ENCODE data around the gene KIF1A. TPM values are rescaled to one million over a fixed set of nuclear protein-coding genes. Genes with fewer than 3 reads are reported as not detected.

Gene KIF1A
- total RNA-seq, 1 donor from 2014 or later, result 0.24 TPM

DNA sequence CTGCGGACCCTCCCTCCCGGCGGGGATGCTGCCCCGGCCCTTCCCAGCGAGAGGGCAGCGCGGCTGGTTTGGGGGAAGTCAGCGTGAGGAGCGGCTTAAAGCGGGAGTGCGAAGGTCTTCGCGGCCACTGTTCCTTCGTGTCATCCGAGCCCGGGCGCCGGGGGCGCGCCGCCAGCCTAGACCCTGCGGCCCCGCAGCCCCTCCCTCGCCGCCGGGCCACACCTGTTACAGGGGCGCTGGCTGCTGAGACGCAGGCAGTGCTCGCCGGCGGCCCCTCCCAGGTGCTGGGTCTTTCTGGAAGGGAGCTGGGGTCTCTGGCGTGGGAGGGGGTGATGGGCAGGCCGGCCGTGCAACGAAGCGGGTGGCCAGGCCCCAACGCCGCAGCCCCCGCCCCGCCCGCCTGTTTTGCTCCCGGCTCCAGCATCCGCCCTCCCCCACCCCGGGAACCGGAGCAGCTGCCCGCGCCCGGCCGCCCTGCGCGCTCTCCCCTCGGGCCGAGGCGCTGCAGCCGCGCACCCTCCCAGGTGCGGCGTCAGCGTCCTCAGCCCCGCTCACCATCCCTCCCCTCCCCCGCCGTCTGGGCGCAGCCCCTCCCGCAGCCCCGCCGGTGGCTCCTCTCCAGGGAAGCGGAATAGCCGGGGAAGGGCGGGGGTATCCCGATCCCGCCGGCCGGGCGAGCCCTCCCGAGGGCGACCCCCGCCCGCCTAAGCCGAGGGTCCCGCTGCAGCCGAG lies 727 bp downstream of the KIF1A start:
- Histone ChIP-seq H3K27me3 (ENCODE audit: low read depth) (peaks cover 73% of the 10 kb centered on the region), H3K27ac (no peak overlapping the region), H3K4me1 (peaks cover 12% of the 10 kb centered on the region), H3K9me3 (no peaks in the 10 kb centered on the region), H3K36me3 (no peaks in the 10 kb centered on the region), H3K4me3 (peak overlapping the region; percentile 8)
- TF ChIP-seq, protein P1, sequence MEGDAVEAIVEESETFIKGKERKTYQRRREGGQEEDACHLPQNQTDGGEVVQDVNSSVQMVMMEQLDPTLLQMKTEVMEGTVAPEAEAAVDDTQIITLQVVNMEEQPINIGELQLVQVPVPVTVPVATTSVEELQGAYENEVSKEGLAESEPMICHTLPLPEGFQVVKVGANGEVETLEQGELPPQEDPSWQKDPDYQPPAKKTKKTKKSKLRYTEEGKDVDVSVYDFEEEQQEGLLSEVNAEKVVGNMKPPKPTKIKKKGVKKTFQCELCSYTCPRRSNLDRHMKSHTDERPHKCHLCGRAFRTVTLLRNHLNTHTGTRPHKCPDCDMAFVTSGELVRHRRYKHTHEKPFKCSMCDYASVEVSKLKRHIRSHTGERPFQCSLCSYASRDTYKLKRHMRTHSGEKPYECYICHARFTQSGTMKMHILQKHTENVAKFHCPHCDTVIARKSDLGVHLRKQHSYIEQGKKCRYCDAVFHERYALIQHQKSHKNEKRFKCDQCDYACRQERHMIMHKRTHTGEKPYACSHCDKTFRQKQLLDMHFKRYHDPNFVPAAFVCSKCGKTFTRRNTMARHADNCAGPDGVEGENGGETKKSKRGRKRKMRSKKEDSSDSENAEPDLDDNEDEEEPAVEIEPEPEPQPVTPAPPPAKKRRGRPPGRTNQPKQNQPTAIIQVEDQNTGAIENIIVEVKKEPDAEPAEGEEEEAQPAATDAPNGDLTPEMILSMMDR (IDR thresholded peaks at IDR 0.05), result no peak
- intact Hi-C loops (cut with DNase I), result no loop called here
- DNase-seq, result no peak
- peak in 1 of 2 donors; percentile 7 for ATAC-seq

DNA sequence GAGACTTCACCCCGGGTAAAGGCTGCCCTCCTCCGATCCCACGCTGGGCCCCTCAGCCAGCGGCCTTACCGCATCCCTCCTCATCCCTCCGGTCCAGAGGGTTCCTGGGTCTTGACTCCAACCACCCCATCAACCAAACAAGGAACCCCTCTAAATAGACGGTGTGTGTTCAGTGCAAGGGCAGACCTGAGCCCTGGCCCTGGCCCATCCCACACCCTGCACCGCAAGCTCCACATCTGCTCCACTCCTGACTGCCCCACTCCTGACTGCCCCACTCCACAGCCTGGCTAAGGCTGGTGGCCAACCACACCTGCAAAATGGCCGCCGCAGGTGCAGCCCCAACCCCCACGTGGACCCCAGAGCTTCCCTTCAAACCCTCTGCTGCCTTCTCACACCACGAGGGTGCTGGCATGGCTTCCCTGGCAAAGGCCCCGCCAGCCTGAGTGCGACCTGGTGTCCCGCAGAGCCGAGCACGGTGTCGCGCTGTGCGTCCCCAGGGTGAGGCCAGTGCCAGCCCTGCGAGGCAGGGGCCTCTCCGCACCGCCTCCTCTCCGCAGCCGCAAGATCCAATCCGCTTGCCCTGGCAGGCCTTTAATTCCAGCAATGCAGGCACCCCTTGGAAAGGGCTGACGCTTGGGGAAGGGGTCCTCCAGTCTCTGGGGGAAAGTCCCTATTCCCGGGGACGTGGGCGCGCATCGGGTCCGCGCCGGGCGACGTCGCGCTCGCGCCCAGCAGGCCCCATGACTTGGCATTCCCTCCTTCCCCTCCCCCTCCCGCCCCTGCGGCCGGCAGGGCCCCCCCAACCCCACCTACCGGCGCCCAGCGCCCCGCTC lies 1.5 kb downstream of the KIF1A start:
- intact Hi-C loops (cut with DNase I), result no loop called here
- Histone ChIP-seq H3K27ac (no peak overlapping the region), H3K27me3 (ENCODE audit: low read depth) (peaks cover 66% of the 10 kb centered on the region), H3K9me3 (no peaks in the 10 kb centered on the region), H3K36me3 (no peaks in the 10 kb centered on the region), H3K4me1 (peaks cover 12% of the 10 kb centered on the region), H3K4me3 (no peak overlapping the region)
- TF ChIP-seq, protein P1 (IDR thresholded peaks at IDR 0.05), result no peak
- peak in 1 of 2 donors; percentile 15 for ATAC-seq
- no peak for DNase-seq

- DNase-seq (no peak), ATAC-seq (peak in 1 of 2 donors; percentile 6)
- no peak overlapping the region for H3K27ac ChIP-seq
- TF ChIP-seq, protein P1 (IDR thresholded peaks at IDR 0.05), result no peak
- no peaks in the 10 kb centered on the region for H3K9me3 ChIP-seq
- intact Hi-C loops (cut with DNase I), result no loop called here
- H3K4me1 ChIP-seq, result peaks cover 12% of the 10 kb centered on the region
- H3K27me3 ChIP-seq (ENCODE audit: low read depth), result peaks cover 57% of the 10 kb centered on the region
- no peak overlapping the region for H3K4me3 ChIP-seq
- H3K36me3 ChIP-seq, result no peaks in the 10 kb centered on the region
These were observed 2.3 kb downstream of the KIF1A start for GRCh38 chr2:240817496-240818292.

DNA sequence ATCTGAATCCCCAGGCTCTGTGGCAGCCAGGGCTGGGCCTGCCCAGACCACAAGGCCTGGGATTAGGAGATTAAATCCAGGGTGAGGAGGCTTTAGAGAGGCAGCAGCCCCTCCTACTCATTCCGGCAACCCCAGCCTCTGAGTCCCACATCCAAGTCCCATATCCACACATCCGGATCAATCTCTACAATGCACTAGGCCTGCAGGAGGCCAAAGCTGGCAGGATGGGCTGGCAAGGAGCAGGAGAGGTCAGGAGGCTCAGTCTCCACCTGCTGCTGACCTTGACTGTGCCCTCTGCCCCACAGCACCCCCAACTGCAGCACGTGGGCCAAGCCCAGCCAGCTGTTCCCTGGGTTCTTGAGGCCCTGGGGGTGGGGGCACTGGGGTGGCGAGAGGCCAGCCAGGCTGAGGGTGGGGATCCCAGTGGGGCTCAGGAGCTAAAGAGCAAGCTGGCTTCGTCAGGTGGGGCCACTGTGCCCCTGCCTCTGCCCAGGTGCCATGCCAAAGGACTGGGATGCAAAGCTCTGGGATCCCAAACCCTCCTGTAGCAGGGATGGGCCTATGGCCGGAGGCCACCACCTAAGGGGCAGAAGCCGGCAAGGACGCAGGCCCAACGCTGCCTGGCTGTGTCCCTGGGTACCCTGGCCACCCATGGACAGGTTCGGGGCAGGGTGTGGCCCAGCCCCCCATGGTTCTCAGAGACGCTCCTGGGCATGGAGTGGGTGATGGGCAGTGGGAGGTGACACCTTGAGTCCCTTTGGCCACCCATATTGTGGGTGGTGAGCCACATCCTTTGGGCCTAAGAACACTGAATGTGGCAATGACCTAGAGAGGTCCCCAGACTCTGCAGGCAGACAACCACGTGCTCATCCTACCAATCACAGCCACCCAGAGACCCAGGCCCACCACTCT lies 3.2 kb downstream of the KIF1A start:
- Histone ChIP-seq H3K27ac (no peak overlapping the region), H3K4me3 (no peak overlapping the region), H3K27me3 (ENCODE audit: low read depth) (peaks cover 49% of the 10 kb centered on the region), H3K36me3 (no peaks in the 10 kb centered on the region), H3K4me1 (peaks cover 12% of the 10 kb centered on the region), H3K9me3 (no peaks in the 10 kb centered on the region)
- no peak for DNase-seq
- TF ChIP-seq, protein P1 (IDR thresholded peaks at IDR 0.05), result no peak
- intact Hi-C loops (cut with DNase I), result no loop called here
- ATAC-seq, result no peak

Data from lower lobe of right lung (tissue), 2 donors.